ENCODE data around the gene BORCS6. TPM values are rescaled to one million over a fixed set of nuclear protein-coding genes. Genes with fewer than 3 reads are reported as not detected.

BORCS6 gene
- total and polyA plus RNA-seq, 3 donors from 2014 or later = 8.5 to 10.4 (median 8.7) TPM

GRCh38 chr17:8234361-8235270 is 44.6 kb upstream of the BORCS6 start:
- no peak for TF ChIP-seq CTCF (IDR thresholded peaks at IDR 0.05)
- TF ChIP-seq POLR2A (IDR thresholded peaks at IDR 0.05) = no peak
- Histone ChIP-seq H3K36me3 (ENCODE audit: low read depth, missing control alignments) (no peaks in the 10 kb centered on the region), H3K4me1 (no peaks in the 10 kb centered on the region), H3K27me3 (no peaks in the 10 kb centered on the region), H3K9me3 (no peaks in the 10 kb centered on the region), H3K27ac (no peak overlapping the region), H3K4me3 (no peak overlapping the region)
- WGBS, 2 donors = 90 to 92% methylated on average over 21 of the region's 21 CpGs
- intact Hi-C loops (cut with DNase I; ENCODE audit: low total_unique reads) = no loop called here
- DNase-seq = no peak

GRCh38 chr17:8231701-8232100 is 41.7 kb upstream of the BORCS6 start:
- no peaks in the 10 kb centered on the region for H3K27me3 ChIP-seq
- 95 to 100% methylated on average over 10 of the region's 10 CpGs for WGBS, 2 donors
- intact Hi-C loops (cut with DNase I; ENCODE audit: low total_unique reads) = no loop called here
- no peaks in the 10 kb centered on the region for H3K9me3 ChIP-seq
- H3K4me3 ChIP-seq = no peak overlapping the region
- no peak overlapping the region for H3K27ac ChIP-seq
- TF ChIP-seq POLR2A (IDR thresholded peaks at IDR 0.05) (no peak), CTCF (IDR thresholded peaks at IDR 0.05) (no peak)
- H3K4me1 ChIP-seq = peaks cover 5% of the 10 kb centered on the region
- H3K36me3 ChIP-seq (ENCODE audit: low read depth, missing control alignments) = no peaks in the 10 kb centered on the region
- DNase-seq = no peak

- peak overlapping the region; percentile 4 to 55 for H3K4me3 ChIP-seq
- WGBS, 2 donors = 79 to 90% methylated on average over 2 to 4 of the region's 4 CpGs
- H3K4me1 ChIP-seq = peaks cover 15% of the 10 kb centered on the region
- TF ChIP-seq POLR2A (IDR thresholded peaks at IDR 0.05) (no peak), CTCF (IDR thresholded peaks at IDR 0.05) (no peak)
- H3K9me3 ChIP-seq = no peaks in the 10 kb centered on the region
- DNase-seq = no peak
- no peaks in the 10 kb centered on the region for H3K27me3 ChIP-seq
- H3K27ac ChIP-seq = peak overlapping the region; percentile 42 to 70
- intact Hi-C loops (cut with DNase I; ENCODE audit: low total_unique reads) = no loop called here
- no peaks in the 10 kb centered on the region for H3K36me3 ChIP-seq (ENCODE audit: low read depth, missing control alignments)
These were observed 37.2 kb upstream of the BORCS6 start for GRCh38 chr17:8227238-8227581.

- Histone ChIP-seq H3K27ac (peak overlapping the region; percentile 42 to 70), H3K9me3 (no peaks in the 10 kb centered on the region), H3K36me3 (ENCODE audit: low read depth, missing control alignments) (no peaks in the 10 kb centered on the region), H3K27me3 (no peaks in the 10 kb centered on the region), H3K4me1 (peaks cover 15% of the 10 kb centered on the region), H3K4me3 (peak overlapping the region; percentile 4 to 55)
- no peak for TF ChIP-seq CTCF (IDR thresholded peaks at IDR 0.05)
- intact Hi-C loops (cut with DNase I; ENCODE audit: low total_unique reads) = no loop called here
- DNase-seq = peak; percentile 80
- 9 to 16% methylated on average over 32 of the region's 32 CpGs for WGBS, 2 donors
These were observed 36.7 kb upstream of the BORCS6 start for GRCh38 chr17:8226536-8227237.
